H1 (cell line): Measurements from ENCODE around the gene FN3KRP. TPM values are rescaled to one million over a fixed set of nuclear protein-coding genes. Genes with fewer than 3 reads are reported as not detected.

Experiments
- CTCF ChIP-seq, 3 experiments: IDR thresholded peaks; 1 replicate in 2 of 3; 2 replicates in 1 of 3; pipeline versions ENCODE4 v1.5.1 to v1.6.1; 2011; ENCODE audit warnings: low read length in 3 of 3, mild to moderate bottlenecking in 3 of 3, inconsistent platforms in 2 of 3, low read depth in 1 of 3, moderate library complexity in 1 of 3; ENCODE audit not compliant: insufficient read depth in 1 of 3; ENCODE audit errors: control extremely low read depth in 1 of 3
- JUND ChIP-seq: IDR thresholded peaks from 2 replicates; pipeline ENCODE4 v1.6.1; 2011; ENCODE audit warnings: mild to moderate bottlenecking, improper control_type of control experiment, low read length
- KDM4A ChIP-seq: IDR thresholded peaks from one replicate; pipeline ENCODE4 v1.7.1; 2012; ENCODE audit warnings: low read depth, mild to moderate bottlenecking, moderate library complexity, low read length, inconsistent platforms; ENCODE audit not compliant: severe bottlenecking
- KDM5A ChIP-seq: fragments of 200-600 bp; IDR thresholded peaks from 2 replicates; pipeline ENCODE4 v1.7.1; 2012; ENCODE audit warnings: mild to moderate bottlenecking, low read length, inconsistent platforms, mixed read lengths
- MAX ChIP-seq: IDR thresholded peaks from 2 replicates; pipeline ENCODE4 v1.6.1; 2012; ENCODE audit warnings: inconsistent platforms
- RAD21 ChIP-seq, 2 experiments: IDR thresholded peaks in 1 of 2; conservative IDR thresholded peaks in 1 of 2; 2 replicates each; pipeline ENCODE4 v1.6.1; 2011; ENCODE audit warnings: low read depth in 2 of 2, low read length in 2 of 2, improper control_type of control experiment in 1 of 2, inconsistent platforms in 1 of 2, mild to moderate bottlenecking in 1 of 2, moderate library complexity in 1 of 2
- polyA plus RNA-seq, 7 experiments: library from polyadenylated mRNA; depleted of rRNA in 3 of 7; stranded (reverse) in 5 of 7; unstranded in 2 of 7; fragments of >200 nt in 5 of 7; fragments of 200-250 nt in 2 of 7; gene quantifications; 1 replicate in 5 of 7; 2 replicates in 1 of 7; 4 replicates in 1 of 7; pipeline versions ENCODE4 v1.2.1 to v1.2.3, GENCODE V29; 2011 to 2013; ENCODE audit warnings: missing spikeins in 2 of 7, mixed read lengths in 2 of 7
- total RNA-seq: library from RNA; stranded (reverse); fragmentation: NEBNext Ultra II Directional; extraction: Animal tissue kit (Norgen Biotek cat#: 25700); gene quantifications from 2 replicates; pipeline ENCODE4 v1.2.1, GENCODE V29; 2021

Gene FN3KRP
- total and polyA plus RNA-seq, 2 of the 8 experiments (the other 6 are each of a cell fraction or from before 2014, with no cell fraction given), result 18.1 to 21.4 TPM

GRCh38 chr17:82734987-82735866, 18.7 kb downstream of the FN3KRP start, which contains the start of gene FN3K (continued):
- TF ChIP-seq MAX (peak; percentile 74), CTCF (IDR thresholded peaks at IDR 0.05; ENCODE audit: control extremely low read depth in 1 of 3, insufficient read depth in 1 of 3, low read depth in 1 of 3, low read length in 3 of 3) (0 out of 4 replicates have a peak, but pooled peaks of 1 of the 3 experiments have one; percentile 0), RAD21 (IDR thresholded peaks at IDR 0.05 in 1 of 2, conservative IDR thresholded peaks at IDR 0.05 in 1 of 2; ENCODE audit: low read depth in 2 of 2, low read length in 2 of 2) (no peak), KDM4A (peak; percentile 86), KDM5A (no peak), JUND (no peak)
